Measurements from ENCODE around the gene IFT52.
"Not testable (repeated sequence)": the region's sequence is repeated elsewhere in the genome, so short reads cannot be mapped to it uniquely, and the experiment has no call there.

IFT52 gene

GRCh38 chr20:43651650-43652184 lies 61.0 kb downstream of the IFT52 start:
- DNase-seq (ENCODE audit: low read depth in 2 of 2) = not testable (repeated sequence)

- no peak for DNase-seq (ENCODE audit: low read depth in 2 of 2)
These were observed 63.2 kb downstream of the IFT52 start for GRCh38 chr20:43653966-43654365.

DNA sequence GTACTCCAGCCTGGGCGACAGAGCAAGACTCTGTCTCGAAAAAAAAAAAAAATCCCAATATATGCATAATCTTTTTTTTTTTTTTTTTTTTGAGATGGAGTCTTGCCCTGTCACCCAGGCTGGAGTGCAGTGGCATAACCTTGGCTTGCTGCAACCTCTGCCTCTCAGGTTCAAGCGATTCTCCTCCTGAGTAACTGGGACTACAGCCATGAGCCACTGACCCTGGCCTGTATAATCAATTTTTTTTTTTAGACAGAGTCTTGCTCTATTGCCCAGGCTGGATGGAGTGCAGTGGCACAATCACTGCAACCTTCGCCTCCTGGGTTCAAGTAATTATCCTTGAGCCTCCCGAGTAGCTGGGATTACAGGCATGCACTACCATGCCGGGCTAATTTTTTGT lies 64.4 kb downstream of the IFT52 start:
- DNase-seq (ENCODE audit: low read depth in 2 of 2) = not testable (repeated sequence)

DNA sequence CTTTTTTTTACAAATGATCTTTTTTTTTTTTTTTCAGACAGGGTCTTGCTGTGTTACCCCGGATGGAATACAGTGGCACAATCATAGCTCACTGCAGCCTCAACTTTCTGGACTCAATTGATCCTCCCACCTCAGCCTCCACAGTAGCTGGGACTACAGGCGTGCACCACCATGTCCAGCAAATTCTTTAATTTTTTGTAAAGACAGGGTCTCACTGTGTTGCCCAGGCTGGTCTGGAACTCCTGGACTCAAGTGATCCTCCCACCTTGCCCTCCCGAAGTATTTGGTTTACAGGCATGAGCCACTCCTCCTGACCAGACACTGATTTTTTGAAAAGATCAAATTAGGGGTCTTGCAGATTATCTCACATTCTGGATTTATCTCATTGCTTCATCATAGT lies 65.2 kb downstream of the IFT52 start:
- DNase-seq (ENCODE audit: low read depth in 2 of 2) = no peak

DNA sequence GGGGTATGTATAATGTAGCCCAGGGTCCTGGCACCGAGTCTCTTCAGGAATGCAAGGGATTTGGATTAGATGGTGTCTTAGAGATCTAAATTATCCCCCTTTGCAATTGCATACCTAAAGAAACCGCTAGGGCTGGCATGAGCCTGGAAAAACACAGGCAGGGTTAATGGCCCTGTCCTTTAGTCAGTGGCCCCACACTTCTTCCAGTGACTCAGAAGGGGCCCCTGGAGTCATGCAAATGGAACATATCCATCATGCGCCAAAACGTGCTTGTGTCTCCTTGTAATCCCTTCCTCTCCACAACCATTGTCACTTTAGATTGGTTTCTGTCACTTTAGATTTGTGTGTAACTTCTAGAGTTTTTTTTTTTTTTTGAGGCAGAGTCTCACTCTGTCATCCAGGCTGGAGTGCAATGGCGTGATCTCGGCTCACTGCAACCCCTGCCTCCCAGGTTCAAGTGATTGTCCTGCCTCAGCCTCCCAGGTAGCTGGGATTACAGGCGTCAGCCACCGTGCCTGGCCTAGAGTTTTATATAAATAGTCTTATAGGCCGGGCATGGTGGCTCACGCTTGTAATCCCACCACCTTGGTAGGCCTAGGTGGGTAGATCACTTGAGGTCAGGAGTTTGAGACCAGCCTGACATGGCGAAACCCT lies 67.5 kb downstream of the IFT52 start:
- peak in 1 of 2 donors; percentile 7 for DNase-seq (ENCODE audit: low read depth in 2 of 2)

DNA sequence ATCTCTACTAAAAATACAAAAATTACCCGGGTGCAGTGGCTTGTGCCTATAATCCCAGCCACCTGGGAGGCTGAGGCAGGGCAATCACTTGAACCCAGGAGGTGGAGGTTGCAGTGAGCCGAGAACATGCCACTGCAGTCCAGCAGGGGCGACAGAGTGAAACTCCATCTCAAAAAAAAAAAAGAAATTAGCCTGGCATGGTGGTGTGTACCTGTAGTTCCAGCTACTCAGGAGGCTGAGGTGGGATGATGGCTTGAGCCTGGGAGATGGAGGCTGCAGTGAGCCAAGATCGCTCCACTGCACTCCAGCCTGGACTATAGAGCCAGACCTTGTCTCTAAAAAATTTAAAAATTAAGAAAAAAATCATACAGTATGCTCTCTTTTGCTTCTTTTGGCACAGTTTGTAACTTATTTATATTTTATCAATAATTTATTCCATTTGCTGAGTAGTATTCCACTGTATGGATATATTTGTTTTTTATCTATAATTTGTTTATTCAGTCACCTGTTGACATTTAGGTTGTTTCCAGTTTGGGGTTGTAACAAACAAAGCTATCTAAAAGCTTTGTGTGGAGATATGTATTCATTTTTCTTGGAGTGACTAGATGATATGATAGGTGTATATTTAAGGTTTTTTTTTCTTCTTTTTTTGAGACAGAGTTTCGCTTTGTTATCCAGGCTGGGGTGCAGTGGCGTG lies 68.1 kb downstream of the IFT52 start:
- no peak for DNase-seq (ENCODE audit: low read depth in 2 of 2)

GRCh38 chr20:43662943-43663655 lies 72.4 kb downstream of the IFT52 start:
- no peak for DNase-seq (ENCODE audit: low read depth in 2 of 2)

DNA sequence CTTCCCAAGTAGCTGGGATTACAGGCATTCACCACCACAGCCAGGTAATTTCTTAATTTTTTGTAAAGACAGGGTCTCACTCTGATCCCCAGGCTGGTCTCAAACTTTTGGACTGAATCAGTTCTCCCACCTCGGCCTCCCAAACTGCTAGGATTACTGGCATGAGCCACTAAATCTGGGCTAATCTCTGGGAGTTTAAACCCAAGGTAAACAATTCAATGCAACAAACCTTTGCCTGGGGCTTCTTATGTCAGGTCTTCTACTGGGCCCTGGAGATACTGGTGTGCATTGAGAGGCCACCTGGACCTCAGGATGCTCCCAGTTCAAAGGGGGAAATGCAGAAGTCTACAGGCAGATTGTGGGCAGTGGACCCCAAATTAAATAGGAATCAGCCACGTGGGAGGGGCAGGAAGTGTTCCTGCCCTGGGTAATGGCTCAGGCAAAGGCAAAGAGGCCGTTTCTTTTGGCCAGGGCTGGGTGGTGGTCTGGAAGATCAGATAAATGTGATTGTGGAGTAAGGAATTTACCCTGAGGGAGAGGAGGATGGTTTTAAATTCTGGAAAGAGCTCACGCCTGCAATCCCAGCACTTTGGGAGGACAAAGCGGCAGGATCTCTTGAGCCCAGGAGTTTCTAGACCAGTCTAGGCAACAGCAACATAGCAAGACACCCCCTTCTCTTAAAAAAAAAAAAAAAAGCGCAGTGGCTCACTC lies 74.9 kb downstream of the IFT52 start:
- DNase-seq (ENCODE audit: low read depth in 2 of 2) = no peak

DNA sequence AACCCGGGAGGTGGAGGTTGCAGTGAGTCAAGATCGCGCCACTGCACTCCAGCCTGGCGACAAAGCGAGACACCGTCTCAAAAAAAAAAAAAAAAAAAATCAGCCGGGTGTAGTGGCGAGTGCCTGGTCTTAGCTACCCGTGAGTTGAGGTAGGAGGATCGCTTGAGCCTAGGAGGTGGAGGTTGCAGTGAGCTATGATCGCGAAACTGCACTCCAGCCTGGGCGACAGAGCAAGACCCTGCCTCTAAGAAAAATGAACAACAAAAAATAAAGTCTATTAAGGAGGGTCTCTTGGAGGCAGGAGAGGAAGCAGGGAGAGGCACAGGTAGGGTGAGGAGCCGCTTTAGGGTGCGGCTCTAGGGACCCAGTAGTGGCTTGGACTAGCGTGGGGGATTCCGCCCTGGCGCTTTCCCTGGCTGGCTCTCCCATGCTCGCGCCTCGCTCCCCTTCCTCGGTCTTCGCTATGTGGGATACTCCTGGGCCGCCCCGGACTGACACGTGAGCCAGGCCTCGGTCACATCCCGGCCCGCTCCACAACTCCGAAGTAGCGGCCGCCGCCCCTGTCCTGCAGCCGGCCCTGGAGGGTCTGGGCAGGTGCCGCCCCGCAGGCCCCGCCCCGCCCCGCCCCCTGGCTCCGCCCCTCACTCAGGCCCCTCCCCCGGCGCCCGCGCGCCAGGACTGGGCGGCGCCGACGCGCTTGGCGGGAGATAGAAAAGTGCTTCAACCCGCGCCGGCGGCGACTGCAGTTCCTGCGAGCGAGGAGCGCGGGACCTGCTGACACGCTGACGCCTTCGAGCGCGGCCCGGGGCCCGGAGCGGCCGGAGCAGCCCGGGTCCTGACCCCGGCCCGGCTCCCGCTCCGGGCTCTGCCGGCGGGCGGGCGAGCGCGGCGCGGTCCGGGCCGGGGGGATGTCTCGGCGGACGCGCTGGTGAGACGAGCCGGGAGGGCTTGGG lies 75.9 kb downstream of the IFT52 start, which contains the start of gene MYBL2:
Gene MYBL2, plus strand, starts transcription at position 739 of the 953 bp plus-strand sequence. Its CDS starts 170 bp downstream, at position 909.
- DNase-seq (ENCODE audit: low read depth in 2 of 2) = peak; percentile 20 to 23

GRCh38 chr20:43667341-43668132 lies 76.8 kb downstream of the IFT52 start:
- no peak for DNase-seq (ENCODE audit: low read depth in 2 of 2)

- DNase-seq (ENCODE audit: low read depth in 2 of 2) = no peak
These were observed 78.6 kb downstream of the IFT52 start for GRCh38 chr20:43669332-43669731.

DNA sequence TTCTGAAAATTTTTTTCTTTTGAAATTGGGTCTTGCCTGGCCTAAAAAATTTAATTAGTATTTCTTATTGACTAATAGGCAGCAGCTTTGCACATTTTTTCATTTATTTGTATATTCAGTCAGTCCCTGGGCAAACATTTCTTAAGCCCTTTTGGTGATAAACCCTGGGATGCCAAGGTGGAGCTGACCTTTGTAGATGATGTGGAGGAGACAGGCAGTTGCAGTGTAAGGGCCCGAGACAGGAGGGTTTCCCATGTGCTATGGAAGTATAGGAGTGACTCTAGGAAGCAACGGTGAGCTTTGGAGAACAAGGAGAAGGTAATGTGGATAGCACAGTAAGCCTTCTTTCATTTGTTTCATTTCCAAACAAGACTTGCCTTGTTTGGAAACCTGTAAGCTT lies 79.7 kb downstream of the IFT52 start:
- no peak for DNase-seq (ENCODE audit: low read depth in 2 of 2)

GRCh38 chr20:43676368-43676767 lies 85.6 kb downstream of the IFT52 start:
- DNase-seq (ENCODE audit: low read depth in 2 of 2) = no peak

GRCh38 chr20:43680981-43681380 lies 90.2 kb downstream of the IFT52 start:
- no peak for DNase-seq (ENCODE audit: low read depth in 2 of 2)

DNA sequence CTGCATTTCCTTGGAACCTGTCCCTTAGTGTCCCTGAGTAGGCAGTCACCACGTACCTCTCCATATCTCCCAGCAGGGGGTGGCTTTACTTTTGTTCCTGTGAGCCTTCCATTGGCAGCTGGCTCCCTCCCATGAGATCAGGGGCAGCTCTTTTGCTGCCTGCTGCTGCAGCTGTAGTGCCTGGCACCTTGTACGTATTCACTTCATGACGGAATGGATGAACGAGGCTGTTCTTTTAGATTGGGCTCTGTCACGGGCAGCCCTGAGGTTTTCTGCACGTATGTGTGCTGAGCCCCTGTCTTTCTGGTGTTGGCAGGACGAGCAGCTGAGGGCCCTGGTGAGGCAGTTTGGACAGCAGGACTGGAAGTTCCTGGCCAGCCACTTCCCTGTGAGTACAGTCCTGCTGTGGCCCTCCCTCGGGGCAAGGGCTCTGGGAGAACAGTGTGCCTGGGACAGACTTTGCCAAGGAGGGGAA lies 90.8 kb downstream of the IFT52 start:
- no peak for DNase-seq (ENCODE audit: low read depth in 2 of 2)

- DNase-seq (ENCODE audit: low read depth in 2 of 2) = no peak
These were observed 91.3 kb downstream of the IFT52 start for GRCh38 chr20:43681991-43682410.

- DNase-seq (ENCODE audit: low read depth in 2 of 2) = no peak
These were observed 91.7 kb downstream of the IFT52 start for GRCh38 chr20:43682446-43682845.

DNA sequence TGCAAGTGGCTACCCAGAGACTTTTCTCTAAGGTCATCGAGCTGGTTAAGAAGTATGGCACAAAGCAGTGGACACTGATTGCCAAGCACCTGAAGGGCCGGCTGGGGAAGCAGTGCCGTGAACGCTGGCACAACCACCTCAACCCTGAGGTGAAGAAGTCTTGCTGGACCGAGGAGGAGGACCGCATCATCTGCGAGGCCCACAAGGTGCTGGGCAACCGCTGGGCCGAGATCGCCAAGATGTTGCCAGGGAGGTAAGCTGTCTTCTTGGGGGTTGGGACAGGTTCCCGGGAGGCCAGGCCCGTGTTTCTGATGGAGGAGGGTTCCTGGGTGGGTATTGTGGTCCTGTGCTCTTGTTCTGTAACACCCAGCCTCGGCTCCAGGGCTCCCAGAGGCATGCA lies 96.1 kb downstream of the IFT52 start:
- DNase-seq (ENCODE audit: low read depth in 2 of 2) = no peak

GRCh38 chr20:43689165-43689564 lies 98.4 kb downstream of the IFT52 start:
- no peak for DNase-seq (ENCODE audit: low read depth in 2 of 2)
